ENCODE data around the gene C11orf86.
A peak's percentile ranks its signal among the peaks of the same experiment; 100 is the strongest.
"Not testable (repeated sequence)": the region's sequence is repeated elsewhere in the genome, so short reads cannot be mapped to it uniquely, and the experiment has no call there.

The C11orf86 gene, protein sequence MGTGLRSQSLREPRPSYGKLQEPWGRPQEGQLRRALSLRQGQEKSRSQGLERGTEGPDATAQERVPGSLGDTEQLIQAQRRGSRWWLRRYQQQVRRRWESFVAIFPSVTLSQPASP

DNA sequence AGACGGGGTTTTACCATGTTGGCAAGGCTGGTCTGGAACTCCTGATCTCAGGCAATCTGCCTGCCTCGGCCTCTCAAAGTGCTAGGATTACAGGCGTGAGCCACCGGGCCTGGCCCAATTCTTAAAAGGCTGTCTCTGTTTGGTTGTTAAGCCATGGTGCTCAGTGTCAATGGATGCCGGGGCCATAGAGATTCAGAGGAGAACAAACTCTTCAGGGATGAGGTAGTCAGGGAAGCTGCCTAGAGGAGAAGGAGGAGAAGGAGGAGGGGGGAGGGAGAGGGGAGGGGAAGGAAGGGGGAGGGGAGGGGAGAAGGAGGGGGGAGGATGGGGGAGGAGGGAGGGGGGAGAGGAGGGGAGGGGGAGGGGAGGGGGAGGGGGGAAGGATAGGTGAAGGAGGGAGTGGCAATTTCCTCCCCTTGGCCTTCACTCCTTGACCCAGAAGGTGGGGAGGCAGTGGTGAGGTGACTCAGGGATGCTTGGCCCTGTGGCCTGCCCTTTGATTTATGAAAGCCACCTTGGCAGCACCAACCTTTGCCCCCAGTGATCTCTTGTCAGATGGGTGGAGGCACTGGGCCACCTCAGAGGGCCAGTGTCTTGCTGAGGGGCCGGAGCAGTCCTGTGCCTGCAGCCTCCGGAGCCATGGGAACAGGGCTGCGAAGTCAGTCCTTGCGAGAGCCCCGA lies at the start of gene C11orf86:
Gene C11orf86, plus strand, starts transcription at position 581 of the 681 bp plus-strand sequence. Its CDS starts 59 bp downstream, at position 640.
- DNase-seq, result no peak

- no peak for DNase-seq
These were observed 45.4 kb upstream of the C11orf86 start for GRCh38 chr11:66929753-66930152.

DNA sequence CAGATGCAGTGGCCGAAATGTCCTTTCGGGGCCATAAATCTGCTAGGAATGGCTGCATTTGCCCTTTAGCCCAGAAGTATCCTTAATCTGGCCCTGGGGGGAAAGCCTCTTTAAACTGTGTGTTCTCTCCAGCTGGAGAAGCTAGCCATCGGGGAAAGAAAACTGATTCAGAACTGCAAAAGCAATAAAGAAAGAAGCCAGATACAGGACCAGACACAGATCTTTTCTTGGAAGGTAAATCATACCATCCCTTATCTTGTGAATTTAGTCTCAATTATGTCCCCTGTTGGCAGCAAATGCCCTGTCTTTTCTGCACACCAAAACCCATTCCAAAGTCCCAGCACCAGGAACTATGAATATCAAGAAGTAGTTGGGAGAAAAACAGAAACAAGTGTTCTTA lies 42.6 kb upstream of the C11orf86 start:
- DNase-seq, result no peak

DNA sequence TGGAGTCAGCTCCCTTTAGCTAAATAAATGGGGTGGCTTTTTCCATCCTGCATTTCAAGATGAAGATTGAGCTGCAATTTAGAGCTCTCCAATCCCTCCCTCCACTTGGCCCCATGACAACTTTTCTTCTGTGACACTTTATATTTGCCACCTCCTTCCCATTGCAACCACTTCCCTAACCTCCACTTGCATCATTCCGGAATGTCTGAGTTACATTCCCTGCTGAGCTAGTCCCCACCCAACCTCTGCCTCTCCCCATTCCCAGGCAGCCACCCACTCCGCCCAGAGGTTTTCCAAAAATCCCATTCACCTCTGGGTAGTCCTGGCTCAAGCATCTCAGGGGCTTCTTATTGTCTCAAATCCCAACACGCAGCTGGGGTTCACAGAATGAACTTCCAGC lies 41.6 kb upstream of the C11orf86 start:
- DNase-seq, result no peak

GRCh38 chr11:66934950-66935779 lies 39.9 kb upstream of the C11orf86 start:
- no peak for DNase-seq

- no peak for DNase-seq
These were observed 38.8 kb upstream of the C11orf86 start for GRCh38 chr11:66936311-66936711.

- no peak for DNase-seq
These were observed 37.8 kb upstream of the C11orf86 start for GRCh38 chr11:66937193-66937733.

DNA sequence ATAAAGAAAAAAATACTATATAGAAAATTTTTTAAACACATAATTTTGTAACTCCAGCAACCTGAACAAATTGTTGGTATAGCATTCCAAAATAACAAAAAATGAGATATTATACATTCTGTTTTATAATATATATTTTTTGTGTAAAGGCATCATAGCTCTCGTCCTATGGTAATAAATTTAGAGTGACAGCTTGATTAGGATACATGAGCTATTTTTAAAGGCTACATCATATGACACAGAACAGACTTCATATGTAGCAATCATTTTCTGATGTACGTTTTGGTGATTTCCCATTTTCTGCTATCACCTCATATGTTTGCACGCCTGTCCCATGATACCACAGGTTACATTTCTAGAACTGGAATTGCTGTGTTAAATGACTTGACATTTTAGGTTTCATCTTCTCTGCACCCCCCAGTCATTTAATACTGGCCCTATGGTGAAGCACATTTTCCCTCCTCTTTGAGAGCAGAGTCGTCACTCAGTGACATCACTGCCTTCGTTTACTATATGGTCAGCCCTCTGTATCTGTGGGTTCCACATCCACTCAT lies 36.4 kb upstream of the C11orf86 start:
- DNase-seq, result no peak

DNA sequence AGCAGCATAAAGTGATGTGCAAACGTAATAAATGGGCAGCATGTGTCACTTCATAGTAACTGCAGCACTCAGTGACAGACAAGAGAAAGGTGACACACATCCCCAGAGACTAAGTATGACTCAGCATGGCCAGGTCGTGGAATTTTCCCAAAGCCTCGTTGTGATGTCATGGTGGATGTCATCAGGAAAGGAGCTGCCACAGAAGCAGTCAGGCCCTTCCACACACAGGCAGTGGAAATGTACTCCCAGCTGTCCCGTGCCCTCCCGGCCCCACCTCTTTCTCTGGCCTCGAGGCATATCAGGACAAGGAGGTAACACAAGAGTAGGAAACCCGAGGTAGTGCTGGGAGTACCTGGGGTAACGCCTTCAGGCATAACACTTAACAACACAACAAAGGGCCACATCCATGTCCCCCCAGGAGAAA lies 25.0 kb upstream of the C11orf86 start:
- no peak for DNase-seq

DNA sequence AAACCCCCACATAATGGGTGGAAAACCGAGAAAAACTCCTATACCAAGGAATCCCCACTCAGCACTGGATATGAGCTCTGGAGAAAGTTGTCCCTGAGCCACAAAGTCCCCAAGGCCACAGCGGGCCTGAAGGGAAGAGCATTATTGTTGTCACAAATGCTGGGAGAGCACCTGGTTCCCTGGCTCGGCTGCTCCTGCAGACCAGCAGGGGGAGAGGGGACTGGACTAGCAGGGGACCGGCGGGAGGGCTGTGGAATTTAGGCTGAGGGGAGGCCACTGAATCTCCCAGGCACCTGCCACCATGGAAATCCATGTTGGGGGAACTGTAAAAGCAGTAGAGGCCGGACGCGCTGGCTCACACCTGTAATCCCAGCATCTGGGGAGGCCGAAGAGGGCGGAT lies 24.0 kb upstream of the C11orf86 start:
- no peak for DNase-seq

DNA sequence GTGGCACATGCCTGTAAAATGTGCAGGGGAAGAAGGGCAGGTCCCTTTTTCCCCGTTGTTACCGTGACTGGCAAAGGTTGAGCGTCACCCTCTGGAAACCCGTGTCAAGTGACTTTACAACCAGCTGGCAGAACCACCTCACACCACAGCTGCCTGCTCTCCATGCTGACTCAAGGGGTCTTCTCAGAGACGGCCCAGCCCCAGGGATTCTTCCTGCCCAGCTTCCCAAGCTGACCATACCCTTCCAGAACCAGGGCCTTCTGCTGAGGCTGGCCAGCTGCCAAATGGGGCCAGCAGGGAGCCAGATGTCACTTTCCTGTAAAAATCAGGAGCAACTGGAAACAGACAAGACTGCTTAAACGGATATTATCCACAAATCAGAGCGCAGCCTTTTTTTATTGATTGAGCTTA lies 23.2 kb upstream of the C11orf86 start:
- DNase-seq, result peak; percentile 62

- DNase-seq, result no peak
These were observed 21.8 kb upstream of the C11orf86 start for GRCh38 chr11:66953081-66953833.

DNA sequence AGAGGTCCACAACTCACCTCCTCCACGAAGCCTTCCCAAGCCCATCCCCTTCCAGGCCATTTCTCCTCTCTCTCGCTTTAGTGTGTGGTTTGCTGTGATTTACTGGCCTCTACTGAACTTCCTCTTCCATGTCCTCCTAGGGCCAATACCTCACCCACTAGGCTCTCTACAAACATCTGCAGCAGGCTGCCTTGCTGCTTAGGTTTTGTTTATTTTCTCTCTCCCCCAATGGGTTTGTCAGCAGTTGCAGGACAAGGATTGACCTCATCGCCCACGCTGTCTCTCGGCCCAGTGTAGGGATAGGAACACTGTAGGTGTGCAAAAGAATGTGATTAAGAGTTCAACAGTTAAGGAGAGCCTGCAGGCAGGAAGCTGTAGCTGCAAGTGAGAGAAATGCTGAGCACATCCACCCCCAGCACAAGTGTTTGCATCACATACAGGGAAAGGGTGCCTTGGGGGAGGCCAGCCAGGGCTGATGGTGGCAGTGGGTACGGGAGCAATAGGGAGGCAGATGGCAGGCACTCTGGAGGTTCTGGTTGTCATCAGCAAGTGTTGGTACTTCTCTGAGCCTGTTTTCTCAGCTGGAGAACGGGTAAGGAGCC lies 18.3 kb upstream of the C11orf86 start:
- no peak for DNase-seq

- DNase-seq, result no peak
These were observed 17.2 kb upstream of the C11orf86 start for GRCh38 chr11:66957971-66958231.

- DNase-seq, result peak; percentile 100
These were observed 16.7 kb upstream of the C11orf86 start, which contains the start of gene PC for GRCh38 chr11:66958232-66958955. Gene PC (minus strand): TSS chr11:66958383. CDS start chr11:66872159, 86,224 bp downstream.

- no peak for DNase-seq
These were observed 16.2 kb upstream of the C11orf86 start for GRCh38 chr11:66958956-66959274.

DNA sequence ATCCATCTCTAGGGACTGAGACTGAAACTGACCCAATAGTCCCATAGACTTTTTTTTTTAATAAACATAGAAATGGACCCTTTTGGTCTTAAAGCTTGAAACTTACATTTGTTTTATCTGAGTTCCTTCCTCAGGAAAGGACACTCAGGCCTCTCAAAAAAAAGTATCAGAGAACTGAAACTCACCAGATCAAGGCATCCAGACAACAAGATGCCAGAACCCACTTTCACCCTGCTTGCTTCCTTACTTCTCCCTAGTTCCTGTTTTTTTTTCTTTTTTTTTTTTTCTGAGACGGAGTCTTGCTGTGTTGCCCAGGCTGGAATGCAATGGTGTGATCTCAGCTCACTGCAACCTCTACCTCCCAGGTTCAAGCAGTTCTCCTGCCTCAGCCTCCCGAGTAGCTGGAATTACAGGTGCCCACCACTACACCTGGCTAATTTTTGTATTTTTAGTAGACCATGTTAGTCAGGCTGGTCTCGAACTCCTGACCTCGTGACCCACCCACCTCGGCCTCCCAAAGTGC lies 13.4 kb upstream of the C11orf86 start:
- not testable (repeated sequence) for DNase-seq

DNA sequence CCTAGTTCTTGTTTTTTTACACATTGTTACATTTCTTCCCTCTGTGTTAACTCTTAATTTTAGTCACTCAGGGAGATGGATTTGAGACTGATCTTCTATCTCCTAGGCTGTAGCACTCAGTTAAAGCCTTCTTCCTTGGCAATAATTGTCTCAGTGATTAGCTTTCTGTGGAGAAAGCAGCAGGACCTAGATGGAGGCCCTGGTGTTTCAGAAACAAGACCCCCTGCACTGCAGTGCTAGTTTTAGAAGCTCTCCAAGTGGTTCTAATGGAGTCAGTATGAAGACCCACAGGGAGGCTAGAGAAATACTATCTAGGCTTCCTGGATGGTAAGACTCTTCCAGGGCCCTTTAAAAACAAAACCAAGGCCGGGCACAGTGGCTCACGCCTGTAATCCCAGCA lies 12.9 kb upstream of the C11orf86 start:
- no peak for DNase-seq

DNA sequence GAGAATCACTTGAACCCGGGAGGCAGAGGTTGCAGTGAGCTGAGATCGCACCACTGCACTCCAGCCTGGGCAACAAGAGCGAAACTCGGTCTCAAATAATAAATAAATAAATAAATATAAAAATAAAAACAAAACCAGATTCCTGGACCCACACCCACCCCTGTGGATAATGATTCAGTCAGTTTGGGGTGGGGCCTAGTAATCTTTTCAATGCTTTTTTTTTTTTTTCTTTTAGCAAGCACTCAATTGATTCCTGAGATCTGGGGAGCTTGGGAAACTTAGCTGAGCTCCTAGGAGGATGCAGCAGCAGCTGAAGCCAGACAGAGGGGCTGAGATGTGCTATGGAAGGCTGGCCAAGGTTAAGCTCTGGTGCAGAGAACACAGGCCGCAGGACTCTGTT lies 12.3 kb upstream of the C11orf86 start:
- DNase-seq, result no peak

GRCh38 chr11:66964495-66964894 lies 10.6 kb upstream of the C11orf86 start:
- DNase-seq, result no peak

DNA sequence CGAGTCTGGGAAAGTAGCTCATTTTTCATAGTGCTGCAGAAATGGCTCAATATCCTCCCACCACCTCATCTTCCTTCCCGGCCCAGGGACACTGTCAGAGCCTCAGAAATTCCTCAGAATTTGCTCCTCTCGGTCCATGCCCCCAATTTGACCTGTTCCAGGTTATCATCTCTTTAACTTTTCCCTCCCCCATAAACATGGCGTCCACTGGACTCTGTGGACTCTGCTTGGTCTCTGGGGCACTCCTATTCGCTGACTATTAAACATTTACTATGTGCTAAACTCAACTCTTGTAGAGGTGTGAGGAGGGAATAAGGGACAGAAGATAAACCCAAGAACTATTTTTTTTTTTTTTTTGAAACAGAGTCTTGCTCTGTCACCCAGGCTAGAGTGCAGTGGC lies 8.8 kb upstream of the C11orf86 start:
- no peak for DNase-seq

Measured in right hindlimb (tissue), 1 donor.